Activated naive CD8-positive, alpha-beta T cell treated with anti-CD3 and anti-CD28 coated beads, Interleukin-2, amount 50 U/mL, for 16 hours (primary cell): ENCODE measurements around the gene SLC4A1.

Source experiments
- DNase-seq: peaks from one replicate; pipeline ENCODE4 v3.0.0-alpha.2; 2020; ENCODE audit warnings: low read depth, low spot score

The SLC4A1 gene

GRCh38 chr17:44267818-44268490 lies at the start of gene SLC4A1:
Gene SLC4A1, minus strand, starts transcription at chr17:44268135. Its CDS starts 5,269 bp downstream, at chr17:44262866.
- no peak for DNase-seq

DNA sequence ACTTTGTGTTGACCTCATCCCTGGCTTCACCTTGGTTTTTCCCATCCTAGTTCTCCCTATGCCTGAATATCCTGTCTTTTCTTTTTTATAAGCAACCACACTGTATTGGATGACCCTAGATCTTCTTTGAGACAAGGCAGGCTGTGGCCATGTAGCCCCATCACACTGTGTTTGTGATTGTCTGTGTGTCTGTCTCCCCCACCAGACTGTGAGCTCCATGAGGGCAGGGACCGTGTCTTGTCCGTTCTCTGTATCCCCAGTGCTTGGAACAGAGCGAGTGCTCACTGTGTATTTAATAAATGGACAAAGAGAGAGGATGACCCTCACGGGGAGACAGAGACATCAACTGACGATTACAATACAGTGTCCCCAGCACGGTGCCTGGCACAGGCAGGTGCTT lies 49.6 kb upstream of the SLC4A1 start:
- no peak for DNase-seq

DNA sequence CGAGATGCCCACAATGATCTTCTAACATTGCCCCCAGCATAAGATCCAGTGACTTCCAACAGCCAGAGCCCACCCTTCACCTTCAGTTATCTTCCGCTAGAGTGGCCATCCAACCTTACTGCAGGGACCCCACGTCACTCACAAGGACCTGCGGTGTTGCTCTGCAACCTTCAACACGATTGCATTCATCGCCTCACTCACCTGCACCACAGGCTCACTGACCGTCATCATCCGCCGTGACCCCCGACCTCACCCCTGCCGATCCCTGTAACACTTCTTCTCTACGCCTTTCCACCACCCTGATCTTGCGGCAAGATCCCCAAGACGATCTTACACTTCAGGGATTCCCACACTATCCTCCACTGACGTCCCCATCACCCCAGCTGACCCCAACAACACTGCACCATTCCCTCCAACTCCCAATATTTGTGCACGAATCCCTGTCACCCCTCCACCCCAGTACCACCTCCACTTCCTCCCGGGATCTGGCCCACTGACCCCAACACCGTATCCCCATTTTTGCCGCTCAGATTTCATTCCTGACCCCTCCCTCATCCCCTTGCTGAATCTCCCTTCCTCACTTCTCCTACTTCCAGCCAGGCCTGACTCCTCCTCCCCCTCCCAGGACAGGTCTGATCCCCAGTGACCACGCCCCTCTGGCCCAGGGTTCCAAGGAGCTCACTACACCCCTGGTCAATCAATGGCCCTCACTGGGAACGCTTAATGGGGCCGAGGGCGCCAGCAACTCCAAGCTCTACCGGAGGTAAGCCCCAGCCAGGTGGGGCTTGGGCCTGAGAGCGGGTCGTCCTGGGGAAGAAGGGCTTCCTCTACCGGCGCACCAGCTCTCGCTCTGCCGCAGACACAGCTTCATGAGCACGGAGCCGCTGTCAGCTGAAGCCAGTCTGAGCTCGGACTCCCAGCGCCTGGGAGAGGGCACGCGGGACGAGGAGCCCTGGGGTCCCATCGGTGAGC lies 48.1 kb upstream of the SLC4A1 start:
- DNase-seq: no peak

- DNase-seq: no peak
These were observed 47.1 kb upstream of the SLC4A1 start for GRCh38 chr17:44314869-44315661.

GRCh38 chr17:44314524-44314868 lies 46.6 kb upstream of the SLC4A1 start:
- DNase-seq: no peak

GRCh38 chr17:44314031-44314430 lies 46.1 kb upstream of the SLC4A1 start:
- DNase-seq: no peak

DNA sequence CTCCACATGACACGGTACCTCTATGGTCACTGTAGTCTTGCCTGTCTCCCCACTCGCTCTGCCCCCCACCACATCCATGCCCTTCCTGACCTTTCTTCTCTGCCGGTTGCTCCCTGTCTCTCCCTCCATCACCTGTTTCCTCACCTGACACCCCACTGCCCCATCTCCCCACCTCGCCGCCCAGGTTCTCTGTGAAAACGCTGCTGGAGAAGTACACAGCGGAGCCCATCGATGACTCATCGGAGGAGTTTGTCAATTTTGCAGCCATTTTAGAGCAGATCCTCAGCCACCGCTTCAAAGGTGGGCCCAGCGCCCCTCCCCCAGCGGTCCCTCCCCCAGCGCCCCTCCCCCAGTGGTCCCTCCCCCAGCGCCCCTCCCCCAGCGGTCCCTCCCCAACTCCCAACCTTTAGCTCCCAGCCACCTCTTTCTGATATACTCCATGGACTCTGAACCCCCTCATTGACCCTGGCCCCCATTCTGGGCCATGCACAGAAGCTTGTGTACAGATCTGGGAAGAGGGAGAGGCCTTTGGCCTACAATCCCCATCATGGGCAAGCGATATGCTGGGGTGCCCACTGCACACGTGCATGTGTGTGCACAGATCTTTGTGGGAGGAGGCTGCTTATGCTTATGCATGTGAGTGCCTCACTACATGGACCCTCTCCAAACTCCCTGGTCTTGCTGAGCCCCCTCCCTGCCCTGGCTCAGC lies 44.6 kb upstream of the SLC4A1 start:
- no peak for DNase-seq

DNA sequence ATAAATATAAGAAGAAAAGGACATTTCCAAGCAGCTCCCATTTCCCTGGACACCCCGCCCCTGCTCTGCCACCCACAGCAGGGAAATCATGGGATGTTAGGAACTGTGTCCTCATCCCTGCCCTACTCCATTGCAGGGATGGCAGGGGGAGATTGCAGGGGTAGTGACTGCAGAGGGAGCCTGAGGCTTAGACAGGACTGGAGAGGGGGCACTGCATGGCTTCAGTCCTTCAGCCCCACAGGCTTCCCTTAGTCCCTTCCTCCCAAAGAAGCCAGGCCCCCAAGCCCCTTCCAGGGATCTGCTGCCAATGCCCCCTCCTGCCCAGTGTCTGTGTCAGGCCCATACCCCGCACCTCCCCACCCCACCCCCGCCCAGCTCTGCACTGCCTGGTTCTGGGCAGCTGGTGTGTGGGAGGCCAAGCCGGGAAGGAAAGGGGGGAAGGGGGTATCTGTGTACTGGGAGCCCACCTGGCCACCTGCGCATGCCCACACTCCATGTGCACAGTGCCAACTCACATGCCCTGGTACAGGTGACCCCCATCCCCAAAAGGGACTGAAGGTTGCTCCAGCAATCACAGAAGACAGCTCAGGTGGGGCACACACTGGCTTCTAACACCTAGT lies 43.7 kb upstream of the SLC4A1 start:
- no peak for DNase-seq

- no peak for DNase-seq
These were observed 42.9 kb upstream of the SLC4A1 start for GRCh38 chr17:44310609-44311376.

DNA sequence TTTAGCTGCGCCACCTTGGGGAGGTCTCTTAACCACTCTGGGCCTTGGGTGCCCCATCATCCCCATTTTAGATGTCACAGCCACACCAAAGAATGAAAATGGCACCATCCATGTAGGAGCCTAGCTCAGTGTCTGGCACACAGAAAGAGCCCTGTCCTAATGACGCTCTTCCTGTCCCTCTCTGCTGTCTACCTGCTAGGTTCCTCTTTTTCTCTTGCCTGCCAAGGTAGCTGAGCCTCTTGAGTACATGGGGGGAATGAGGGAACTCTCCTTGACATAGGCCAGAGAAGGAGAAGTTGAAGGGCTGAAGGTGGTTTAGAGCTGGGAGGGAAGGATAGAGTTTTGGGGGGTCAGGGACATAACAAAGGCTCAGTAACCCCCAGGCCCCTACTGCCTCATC lies 42.3 kb upstream of the SLC4A1 start:
- DNase-seq: no peak

DNA sequence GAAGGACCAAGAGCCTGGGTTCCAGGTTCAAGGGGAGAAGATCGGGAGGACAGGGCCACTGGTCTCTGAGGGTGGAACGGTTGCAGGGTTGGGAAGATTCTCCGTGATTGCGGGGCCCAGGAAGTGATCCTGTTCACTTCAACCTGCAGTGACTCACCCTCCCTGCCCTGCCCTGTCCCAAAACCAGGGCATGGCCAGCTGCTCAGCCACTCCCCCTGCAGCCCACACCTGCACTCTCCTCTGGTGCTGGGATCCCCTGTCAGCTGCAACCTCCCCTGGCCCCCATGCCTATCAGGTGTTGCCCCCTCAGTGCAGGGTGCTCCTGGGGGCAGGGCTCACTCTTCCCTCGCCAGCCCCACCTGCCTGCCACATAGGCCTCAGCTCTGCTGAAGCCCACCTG lies 41.5 kb upstream of the SLC4A1 start:
- DNase-seq: no peak

GRCh38 chr17:44308865-44309264 lies 40.9 kb upstream of the SLC4A1 start:
- no peak for DNase-seq

DNA sequence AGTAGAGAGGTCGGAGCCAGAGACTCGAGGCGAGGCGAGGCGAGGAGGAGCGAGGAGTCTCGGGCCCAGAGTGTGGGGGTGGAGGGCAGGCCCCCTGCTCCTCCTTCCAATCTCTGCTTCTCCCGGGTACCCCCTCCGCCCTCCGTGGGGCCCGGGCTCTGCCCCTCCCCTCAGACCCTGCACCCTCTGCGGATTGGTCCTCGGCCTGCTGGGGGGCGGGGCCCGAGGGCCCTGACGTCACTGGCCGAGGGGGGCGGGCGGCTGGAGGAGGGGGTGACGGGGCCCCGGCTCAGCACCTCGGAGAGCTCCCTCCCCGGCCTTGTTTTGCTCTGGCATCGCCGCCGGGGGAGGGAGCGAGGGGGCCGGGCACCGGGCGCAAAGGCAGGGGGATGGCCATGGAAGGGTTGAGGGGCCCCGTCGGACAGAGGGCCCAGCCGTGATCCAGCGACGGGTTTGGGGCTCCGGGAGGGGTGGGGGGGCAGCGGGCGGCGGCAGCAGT lies 40.4 kb upstream of the SLC4A1 start, which contains the start of gene RUNDC3A:
Gene RUNDC3A (plus strand): TSS at position 282 of the 499 bp plus-strand sequence. CDS start 232 bp downstream, outside the sequence.
- peak; percentile 65 for DNase-seq

DNA sequence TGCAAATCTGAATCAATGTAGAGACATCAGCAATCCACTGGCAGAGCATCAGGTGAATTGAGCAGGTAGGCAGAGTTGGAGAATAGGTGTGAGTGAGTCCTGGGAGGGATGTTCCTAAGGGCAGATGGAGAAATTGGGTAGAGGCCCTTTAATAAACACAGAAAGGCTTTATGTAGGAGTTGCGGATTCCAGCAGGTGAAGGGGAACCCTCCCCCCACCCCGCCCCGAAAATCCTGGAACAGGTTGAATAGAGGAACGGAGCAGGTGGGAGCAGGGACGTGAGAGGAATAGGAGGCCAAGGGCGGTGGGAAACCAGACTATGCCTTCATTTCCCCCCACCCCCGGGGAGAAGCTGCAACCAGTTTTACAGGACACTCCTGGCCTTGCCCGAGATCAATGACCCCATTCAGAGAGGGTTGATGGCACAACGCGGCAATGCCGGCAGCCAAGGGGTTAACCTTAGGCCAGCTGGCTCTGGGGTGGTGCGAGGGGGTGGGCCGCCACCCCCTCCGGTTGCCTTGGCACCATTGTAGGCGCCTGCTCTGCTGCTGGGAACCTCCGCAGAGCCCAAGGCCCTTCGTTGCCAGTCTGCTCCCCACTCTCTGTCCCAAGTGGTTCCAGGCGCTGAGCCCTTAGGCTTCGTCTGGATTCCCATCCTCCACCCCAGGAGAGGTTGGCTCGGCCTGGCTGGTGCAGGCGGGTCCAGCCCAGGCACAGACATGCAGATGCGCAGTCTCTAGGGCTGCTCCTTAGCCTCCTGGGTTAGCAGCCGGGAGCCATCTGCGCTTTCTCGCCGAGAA lies 39.7 kb upstream of the SLC4A1 start:
- no peak for DNase-seq

DNA sequence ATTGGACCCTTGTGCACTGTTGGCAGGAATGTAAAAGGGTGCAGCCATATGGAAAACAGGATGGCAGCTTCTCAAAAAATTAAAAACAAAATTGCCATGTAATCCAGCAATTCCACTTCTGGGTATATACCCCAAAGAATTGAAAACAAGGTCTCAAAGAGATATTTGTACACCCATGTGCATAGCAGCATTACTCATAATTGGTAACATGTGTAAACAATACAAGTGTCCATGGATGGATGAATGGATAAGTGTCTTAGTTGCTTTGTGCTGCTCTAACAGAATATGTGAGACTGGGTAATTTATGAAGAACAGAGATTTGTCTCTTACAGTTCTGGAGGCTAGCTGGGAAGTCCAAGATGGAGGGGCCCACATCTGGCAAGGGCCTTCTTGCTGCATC lies 36.7 kb upstream of the SLC4A1 start:
- no peak for DNase-seq

- DNase-seq: no peak
These were observed 30.0 kb upstream of the SLC4A1 start for GRCh38 chr17:44297975-44298374.

DNA sequence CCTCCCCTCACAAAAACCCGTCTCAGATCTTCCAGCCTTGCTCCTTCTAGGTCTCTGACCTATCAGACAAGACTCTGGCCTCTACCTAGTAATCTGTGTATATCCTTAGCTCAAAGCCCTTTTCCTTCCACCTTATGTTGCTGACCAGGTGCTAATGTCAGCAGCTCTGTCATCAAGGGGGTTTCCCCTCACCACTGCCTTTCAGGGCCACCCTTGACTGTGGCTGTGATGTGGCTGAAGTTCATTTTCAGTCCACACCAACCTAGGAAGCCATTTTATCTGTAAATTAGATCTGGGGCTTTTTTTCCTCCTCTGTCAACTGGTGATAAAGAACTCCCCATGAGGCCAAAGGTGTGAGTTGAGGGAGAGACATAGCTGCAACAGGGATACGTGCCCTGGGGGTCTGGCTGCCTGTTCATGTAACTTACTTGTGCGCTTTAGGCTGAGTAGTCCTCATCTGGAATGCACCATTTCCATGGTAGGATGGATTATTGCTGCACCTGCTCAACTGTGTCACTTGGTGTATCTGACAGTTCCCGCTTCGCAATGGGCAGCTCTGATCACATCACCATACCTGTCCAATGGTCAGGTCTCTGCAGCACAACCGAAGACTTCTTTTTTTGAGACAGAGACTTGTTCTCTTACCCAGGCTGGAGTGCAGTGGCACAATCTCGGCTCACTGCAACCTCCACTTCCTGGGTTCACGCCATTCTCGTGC lies 25.7 kb upstream of the SLC4A1 start:
- DNase-seq: no peak

- no peak for DNase-seq
These were observed 19.7 kb upstream of the SLC4A1 start for GRCh38 chr17:44287651-44288050.

- no peak for DNase-seq
These were observed 16.1 kb upstream of the SLC4A1 start for GRCh38 chr17:44284024-44284400.
